ENCODE data around the gene ADSS2.
A peak's percentile ranks its signal among the peaks of the same experiment; 100 is the strongest.
"Not testable (repeated sequence)": the region's sequence is repeated elsewhere in the genome, so short reads cannot be mapped to it uniquely, and the experiment has no call there.

ADSS2 gene

DNA sequence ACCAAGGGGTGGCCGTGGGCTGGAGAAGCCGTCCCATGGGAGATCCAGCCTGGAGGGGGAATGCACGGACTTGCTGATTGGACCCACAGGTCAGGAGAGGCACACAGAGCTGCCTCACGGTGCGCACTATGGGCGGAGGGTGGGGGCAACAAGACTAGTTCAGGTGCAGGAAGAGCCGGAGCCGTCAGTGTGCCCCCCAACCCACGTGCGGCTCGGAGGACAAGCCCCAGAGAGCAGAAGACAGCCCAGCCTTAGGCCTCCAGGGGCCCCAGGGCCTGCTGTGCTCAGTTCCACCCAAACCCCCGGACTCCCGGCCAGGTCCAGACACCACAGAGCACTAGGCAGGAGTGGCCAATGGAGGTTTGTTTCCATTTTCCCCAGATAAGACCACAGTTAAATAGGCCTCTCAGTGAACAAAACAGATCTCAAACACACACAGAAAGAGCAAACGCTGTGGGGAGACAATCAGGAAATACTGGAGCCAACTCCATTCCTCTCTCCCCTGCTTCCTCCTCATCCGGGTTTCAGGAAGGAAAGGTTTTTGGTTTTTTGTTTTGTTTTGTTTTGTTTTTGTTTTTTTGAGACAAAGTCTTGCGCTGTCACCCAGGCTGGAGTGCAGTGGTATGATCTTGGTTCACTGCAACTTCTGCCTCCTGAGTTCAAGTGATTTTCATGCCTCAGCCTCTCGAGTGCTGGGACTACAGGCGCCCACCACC is 84.2 kb downstream of the ADSS2 start:
- DNase-seq (ENCODE audit: low read depth in 2 of 2) = no peak

DNA sequence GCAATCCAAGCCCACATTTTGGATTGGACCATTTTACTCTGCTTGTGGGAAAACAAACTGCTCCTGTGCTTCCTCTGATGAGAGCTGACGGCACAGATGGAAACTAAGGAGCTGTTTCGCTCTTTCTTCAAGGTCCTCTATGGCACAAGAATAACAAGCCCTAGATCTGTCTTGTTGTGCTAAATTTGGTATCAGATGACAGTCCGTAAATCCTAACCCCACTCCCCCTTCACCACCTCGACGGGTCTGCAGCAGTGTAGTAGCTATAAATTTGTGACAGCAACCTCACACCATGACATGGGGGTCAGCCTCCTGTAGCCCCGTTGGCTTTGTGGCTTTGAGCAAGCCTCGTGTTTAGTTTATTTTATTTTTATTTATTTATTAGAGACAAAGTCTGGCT is 85.9 kb downstream of the ADSS2 start:
- DNase-seq (ENCODE audit: low read depth in 2 of 2) = no peak

DNA sequence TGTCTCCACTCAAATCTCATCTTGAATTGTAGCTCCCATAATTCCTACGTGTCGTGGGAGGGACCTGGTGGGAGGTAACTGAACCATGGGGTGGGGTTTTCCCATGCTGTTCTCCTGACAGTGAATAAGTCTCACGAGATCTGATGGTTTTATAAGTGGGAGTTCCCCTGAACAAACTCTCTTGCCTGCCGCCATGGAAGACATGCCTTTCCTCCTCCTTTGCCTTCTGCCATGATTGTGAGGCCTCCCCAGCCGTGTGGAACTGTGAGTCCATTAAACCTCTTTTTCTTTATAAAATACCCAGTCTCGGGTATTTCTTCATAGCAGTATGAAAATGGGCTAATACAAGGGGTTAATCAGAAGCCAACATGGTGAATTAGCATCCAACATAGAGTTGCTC is 86.4 kb downstream of the ADSS2 start:
- not testable (repeated sequence) for DNase-seq (ENCODE audit: low read depth in 2 of 2)

DNA sequence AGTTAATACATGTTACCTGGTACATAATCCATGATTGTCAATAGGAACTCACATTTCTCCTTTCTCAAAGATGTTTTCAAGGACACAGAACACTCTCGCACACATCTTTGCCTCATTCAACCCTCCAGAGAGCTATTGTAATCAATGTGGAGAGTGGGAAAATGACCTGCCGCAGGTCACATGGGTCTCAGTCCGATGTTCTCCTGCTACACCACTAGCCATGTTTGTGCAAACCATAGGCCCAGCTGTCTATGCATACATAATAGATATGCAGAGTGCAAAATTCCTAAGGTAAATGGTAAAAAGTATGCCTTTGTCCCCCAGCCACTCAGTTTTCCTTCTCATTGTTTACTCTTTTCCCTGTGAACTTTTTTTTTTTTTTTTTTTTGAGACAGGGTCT is 89.2 kb downstream of the ADSS2 start:
- DNase-seq (ENCODE audit: low read depth in 2 of 2) = no peak

DNA sequence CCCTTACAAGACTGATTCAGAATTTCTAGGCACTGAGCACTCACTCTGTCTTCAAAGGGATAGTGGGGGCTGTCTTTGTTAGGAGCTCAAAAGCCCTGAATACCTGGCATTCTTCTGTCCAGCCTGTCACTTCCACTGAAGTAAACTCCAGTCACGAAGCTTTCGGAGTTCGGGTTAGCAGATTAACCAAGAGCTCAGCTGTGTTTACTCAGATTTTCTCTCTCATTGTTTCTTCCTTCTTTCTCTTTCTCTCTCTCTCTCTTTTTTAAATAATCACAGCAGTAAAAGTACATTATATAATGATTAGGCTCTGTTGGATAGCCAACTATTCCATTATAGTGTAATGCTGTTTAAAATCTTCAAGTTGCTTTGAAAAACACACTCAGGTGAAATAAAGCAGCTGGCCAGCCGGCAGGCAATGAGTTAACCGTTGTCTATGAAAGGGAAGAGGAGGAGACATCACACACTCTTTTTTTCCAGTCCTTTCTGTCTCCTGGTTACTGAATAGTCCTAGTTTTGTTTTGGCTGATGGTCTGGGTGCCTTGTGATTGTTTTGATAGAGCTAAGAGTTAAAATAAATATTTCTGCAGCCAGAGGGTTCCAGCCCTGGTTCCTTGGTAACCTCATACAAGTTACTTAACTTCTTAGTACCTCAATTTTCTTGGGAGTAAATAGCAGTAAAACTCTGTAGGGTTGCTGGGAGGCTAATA is 89.8 kb downstream of the ADSS2 start:
- DNase-seq (ENCODE audit: low read depth in 2 of 2) = peak in 1 of 2 experiments; percentile 23

Data from fibroblast of skin of left biceps (primary cell).